ENCODE measurements around the gene THRSP. TPM values are rescaled to one million over a fixed set of nuclear protein-coding genes. Genes with fewer than 3 reads are reported as not detected.

The THRSP gene
- total RNA-seq, 1 experiment from 2014 or later = not detected

- TF ChIP-seq, protein P1, sequence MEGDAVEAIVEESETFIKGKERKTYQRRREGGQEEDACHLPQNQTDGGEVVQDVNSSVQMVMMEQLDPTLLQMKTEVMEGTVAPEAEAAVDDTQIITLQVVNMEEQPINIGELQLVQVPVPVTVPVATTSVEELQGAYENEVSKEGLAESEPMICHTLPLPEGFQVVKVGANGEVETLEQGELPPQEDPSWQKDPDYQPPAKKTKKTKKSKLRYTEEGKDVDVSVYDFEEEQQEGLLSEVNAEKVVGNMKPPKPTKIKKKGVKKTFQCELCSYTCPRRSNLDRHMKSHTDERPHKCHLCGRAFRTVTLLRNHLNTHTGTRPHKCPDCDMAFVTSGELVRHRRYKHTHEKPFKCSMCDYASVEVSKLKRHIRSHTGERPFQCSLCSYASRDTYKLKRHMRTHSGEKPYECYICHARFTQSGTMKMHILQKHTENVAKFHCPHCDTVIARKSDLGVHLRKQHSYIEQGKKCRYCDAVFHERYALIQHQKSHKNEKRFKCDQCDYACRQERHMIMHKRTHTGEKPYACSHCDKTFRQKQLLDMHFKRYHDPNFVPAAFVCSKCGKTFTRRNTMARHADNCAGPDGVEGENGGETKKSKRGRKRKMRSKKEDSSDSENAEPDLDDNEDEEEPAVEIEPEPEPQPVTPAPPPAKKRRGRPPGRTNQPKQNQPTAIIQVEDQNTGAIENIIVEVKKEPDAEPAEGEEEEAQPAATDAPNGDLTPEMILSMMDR (IDR thresholded peaks at IDR 0.05 in 2 of 3, conservative IDR thresholded peaks at IDR 0.05 in 1 of 3; ENCODE audit: borderline replicate concordance in 1 of 3, insufficient read depth in 1 of 3, low read depth in 2 of 3, low read length in 2 of 3) = no peak
- TF ChIP-seq SRF (IDR thresholded peaks at IDR 0.05; ENCODE audit: low read depth) (no peak), EZH2phosphoT487 (IDR thresholded peaks at IDR 0.05; ENCODE audit: borderline replicate concordance) (no peak), EGR1 (IDR thresholded peaks at IDR 0.05; ENCODE audit: low read depth) (no peak), CBX3 (IDR thresholded peaks at IDR 0.05; ENCODE audit: low read depth) (no peak)
- TF ChIP-seq, protein P2, sequence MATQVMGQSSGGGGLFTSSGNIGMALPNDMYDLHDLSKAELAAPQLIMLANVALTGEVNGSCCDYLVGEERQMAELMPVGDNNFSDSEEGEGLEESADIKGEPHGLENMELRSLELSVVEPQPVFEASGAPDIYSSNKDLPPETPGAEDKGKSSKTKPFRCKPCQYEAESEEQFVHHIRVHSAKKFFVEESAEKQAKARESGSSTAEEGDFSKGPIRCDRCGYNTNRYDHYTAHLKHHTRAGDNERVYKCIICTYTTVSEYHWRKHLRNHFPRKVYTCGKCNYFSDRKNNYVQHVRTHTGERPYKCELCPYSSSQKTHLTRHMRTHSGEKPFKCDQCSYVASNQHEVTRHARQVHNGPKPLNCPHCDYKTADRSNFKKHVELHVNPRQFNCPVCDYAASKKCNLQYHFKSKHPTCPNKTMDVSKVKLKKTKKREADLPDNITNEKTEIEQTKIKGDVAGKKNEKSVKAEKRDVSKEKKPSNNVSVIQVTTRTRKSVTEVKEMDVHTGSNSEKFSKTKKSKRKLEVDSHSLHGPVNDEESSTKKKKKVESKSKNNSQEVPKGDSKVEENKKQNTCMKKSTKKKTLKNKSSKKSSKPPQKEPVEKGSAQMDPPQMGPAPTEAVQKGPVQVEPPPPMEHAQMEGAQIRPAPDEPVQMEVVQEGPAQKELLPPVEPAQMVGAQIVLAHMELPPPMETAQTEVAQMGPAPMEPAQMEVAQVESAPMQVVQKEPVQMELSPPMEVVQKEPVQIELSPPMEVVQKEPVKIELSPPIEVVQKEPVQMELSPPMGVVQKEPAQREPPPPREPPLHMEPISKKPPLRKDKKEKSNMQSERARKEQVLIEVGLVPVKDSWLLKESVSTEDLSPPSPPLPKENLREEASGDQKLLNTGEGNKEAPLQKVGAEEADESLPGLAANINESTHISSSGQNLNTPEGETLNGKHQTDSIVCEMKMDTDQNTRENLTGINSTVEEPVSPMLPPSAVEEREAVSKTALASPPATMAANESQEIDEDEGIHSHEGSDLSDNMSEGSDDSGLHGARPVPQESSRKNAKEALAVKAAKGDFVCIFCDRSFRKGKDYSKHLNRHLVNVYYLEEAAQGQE (IDR thresholded peaks at IDR 0.05; ENCODE audit: low read depth) = no peak
These were observed 8.1 kb downstream of the THRSP start (continued) for GRCh38 chr11:78071717-78072116.

DNA sequence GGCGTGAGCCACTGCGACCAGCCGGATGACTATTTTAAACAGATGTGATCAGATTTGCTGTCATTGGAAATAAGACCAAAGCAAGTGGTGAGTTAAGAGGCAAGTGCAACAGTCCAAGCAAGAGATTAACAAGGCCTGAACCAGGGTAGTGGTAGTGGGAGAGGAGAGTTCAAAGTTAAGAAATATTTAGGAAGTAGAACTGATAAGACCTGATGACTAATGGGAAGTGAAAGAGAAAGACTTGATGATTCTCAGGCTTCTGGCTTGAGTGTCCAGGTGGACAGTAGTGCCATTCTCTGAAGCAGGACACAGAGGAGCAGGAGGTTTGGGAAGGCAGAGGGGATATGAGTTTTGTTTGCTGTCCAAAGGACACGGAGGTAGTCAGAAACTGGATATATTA is 8.8 kb downstream of the THRSP start:
- DNase-seq (ENCODE audit: low read depth, low spot score) (no peak), ATAC-seq (no peak)
- intact Hi-C loops (cut with micrococcal nuclease) = no loop called here
- H4K20me1 ChIP-seq (ENCODE audit: insufficient read depth) = no peaks in the 10 kb centered on the region
- ChIA-PET CTCF (no interaction called here), POLR2A (no interaction called here), RAD21 (ENCODE audit: low non-redundant PET in 1 of 2, low total read pairs in 2 of 2, uncharacterized antibody in 2 of 2, unreplicated experiment in 2 of 2) (no interaction called here)
- no peaks in the 10 kb centered on the region for H3K27me3 ChIP-seq (ENCODE audit: insufficient read depth, low read length)
- no peak overlapping the region for H3K9ac ChIP-seq (ENCODE audit: low read length)
- no peak overlapping the region for H3K4me2 ChIP-seq (ENCODE audit: low read length)
- no peak for TF ChIP-seq FOSL1 (IDR thresholded peaks at IDR 0.05; ENCODE audit: low read depth)
- no peak for TF ChIP-seq CBX3 (IDR thresholded peaks at IDR 0.05; ENCODE audit: low read depth)
- TF ChIP-seq SIN3A (IDR thresholded peaks at IDR 0.05; ENCODE audit: low read depth) = no peak
- no peak for TF ChIP-seq JUND (IDR thresholded peaks at IDR 0.05)
- no peak for TF ChIP-seq MAX (IDR thresholded peaks at IDR 0.05)
- TF ChIP-seq, protein P2 (IDR thresholded peaks at IDR 0.05; ENCODE audit: low read depth) = no peak
- TF ChIP-seq SRF (IDR thresholded peaks at IDR 0.05; ENCODE audit: low read depth) = no peak
- no peak overlapping the region for H3K27ac ChIP-seq (ENCODE audit: low read depth, low read length)
- no peak overlapping the region for H3K4me3 ChIP-seq (replicated peaks in 1 of 2; ENCODE audit: low read depth in 1 of 2, low read length in 2 of 2)
- no TSS peak for BruUV-seq (replicated peaks)
- H3K9me2 ChIP-seq (ENCODE audit: insufficient read depth) = no peaks in the 10 kb centered on the region
- H3K36me3 ChIP-seq (ENCODE audit: control insufficient read depth in 1 of 2, insufficient read depth in 2 of 2, low read length in 2 of 2) = peaks cover 15 to 19% of the 10 kb centered on the region in 2 experiments; a peak in 3 of 4 replicates
- H3K79me2 ChIP-seq (ENCODE audit: insufficient read depth, low read length) = peaks cover 67% of the 10 kb centered on the region
- no peaks in the 10 kb centered on the region for H3K9me3 ChIP-seq (ENCODE audit: control insufficient read depth in 1 of 2, insufficient read depth in 1 of 2, low read depth in 1 of 2, low read length in 2 of 2)
- H3K4me1 ChIP-seq (ENCODE audit: control insufficient read depth in 1 of 2, insufficient read depth in 2 of 2, low read length in 2 of 2) = no peaks in the 10 kb centered on the region
- no peak overlapping the region for H2AFZ ChIP-seq (ENCODE audit: low read depth, low read length, poor library complexity, severe bottlenecking)
